ENCODE data around the gene CD82. TPM values are rescaled to one million over a fixed set of nuclear protein-coding genes. Genes with fewer than 3 reads are reported as not detected.
A peak's percentile ranks its signal among the peaks of the same experiment; 100 is the strongest.

CD82 gene
- total and polyA plus RNA-seq, 2 donors from 2014 or later = 59.3 to 94.4 TPM

- H3K4me1 ChIP-seq (ENCODE audit: control insufficient read depth in 2 of 3, insufficient read depth in 2 of 3, low read depth in 1 of 3, low read length in 3 of 3) = peaks cover 0 to 4% (median 0%) of the 10 kb centered on the region in 3 donors
- FAIRE-seq = no peak
Observed at GRCh38 chr11:44589301-44589700, 23.8 kb downstream of the CD82 start.

GRCh38 chr11:44590769-44591168 is 25.3 kb downstream of the CD82 start:
- no peak for FAIRE-seq
- H3K27me3 ChIP-seq (ENCODE audit: control insufficient read depth, insufficient read depth, low read length) = no peaks in the 10 kb centered on the region
- DNase-seq = no peak
- TF ChIP-seq, protein P1, sequence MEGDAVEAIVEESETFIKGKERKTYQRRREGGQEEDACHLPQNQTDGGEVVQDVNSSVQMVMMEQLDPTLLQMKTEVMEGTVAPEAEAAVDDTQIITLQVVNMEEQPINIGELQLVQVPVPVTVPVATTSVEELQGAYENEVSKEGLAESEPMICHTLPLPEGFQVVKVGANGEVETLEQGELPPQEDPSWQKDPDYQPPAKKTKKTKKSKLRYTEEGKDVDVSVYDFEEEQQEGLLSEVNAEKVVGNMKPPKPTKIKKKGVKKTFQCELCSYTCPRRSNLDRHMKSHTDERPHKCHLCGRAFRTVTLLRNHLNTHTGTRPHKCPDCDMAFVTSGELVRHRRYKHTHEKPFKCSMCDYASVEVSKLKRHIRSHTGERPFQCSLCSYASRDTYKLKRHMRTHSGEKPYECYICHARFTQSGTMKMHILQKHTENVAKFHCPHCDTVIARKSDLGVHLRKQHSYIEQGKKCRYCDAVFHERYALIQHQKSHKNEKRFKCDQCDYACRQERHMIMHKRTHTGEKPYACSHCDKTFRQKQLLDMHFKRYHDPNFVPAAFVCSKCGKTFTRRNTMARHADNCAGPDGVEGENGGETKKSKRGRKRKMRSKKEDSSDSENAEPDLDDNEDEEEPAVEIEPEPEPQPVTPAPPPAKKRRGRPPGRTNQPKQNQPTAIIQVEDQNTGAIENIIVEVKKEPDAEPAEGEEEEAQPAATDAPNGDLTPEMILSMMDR (IDR thresholded peaks at IDR 0.05; ENCODE audit: borderline replicate concordance, extremely low read depth, insufficient read depth) = no peak
- H3K27ac ChIP-seq (ENCODE audit: low read depth in 2 of 2, low read length in 2 of 2) = no peak overlapping the region
- H3K9me3 ChIP-seq (ENCODE audit: control insufficient read depth in 2 of 3, insufficient read depth in 1 of 3, low read length in 3 of 3) = no peaks in the 10 kb centered on the region
- no peaks in the 10 kb centered on the region for H3K4me1 ChIP-seq (ENCODE audit: control insufficient read depth in 2 of 3, insufficient read depth in 2 of 3, low read depth in 1 of 3, low read length in 3 of 3)
- peaks cover 0 to 2% (median 0%) of the 10 kb centered on the region in 3 donors for H3K36me3 ChIP-seq (ENCODE audit: control insufficient read depth in 2 of 3, insufficient read depth in 3 of 3, low read length in 3 of 3)
- H3K9ac ChIP-seq (ENCODE audit: low read length in 3 of 3) = no peak overlapping the region
- no peak overlapping the region for H3K4me3 ChIP-seq (ENCODE audit: low read length in 3 of 3)
- intact Hi-C loops (cut with DNase I) = no loop called here

More at GRCh38 chr11:44589301-44589700, 23.8 kb downstream of the CD82 start:
- intact Hi-C loops (cut with DNase I) = no loop called here
- Histone ChIP-seq H3K9ac (ENCODE audit: low read length in 3 of 3) (no peak overlapping the region), H3K27me3 (ENCODE audit: control insufficient read depth, insufficient read depth, low read length) (no peaks in the 10 kb centered on the region), H3K4me3 (ENCODE audit: low read length in 3 of 3) (no peak overlapping the region), H3K36me3 (ENCODE audit: control insufficient read depth in 2 of 3, insufficient read depth in 3 of 3, low read length in 3 of 3) (peaks cover 0 to 2% (median 0%) of the 10 kb centered on the region in 3 donors), H3K27ac (ENCODE audit: low read depth in 2 of 2, low read length in 2 of 2) (no peak overlapping the region), H3K9me3 (ENCODE audit: control insufficient read depth in 2 of 3, insufficient read depth in 1 of 3, low read length in 3 of 3) (no peaks in the 10 kb centered on the region)
- peak in 3 of 5 donors; percentile 53 to 71 (median 65) for DNase-seq
- TF ChIP-seq, protein P1 (IDR thresholded peaks at IDR 0.05; ENCODE audit: borderline replicate concordance, extremely low read depth, insufficient read depth) = no peak

GRCh38 chr11:44591557-44591956 is 26.1 kb downstream of the CD82 start:
- no peaks in the 10 kb centered on the region for H3K9me3 ChIP-seq (ENCODE audit: control insufficient read depth in 2 of 3, insufficient read depth in 1 of 3, low read length in 3 of 3)
- H3K9ac ChIP-seq (ENCODE audit: low read length in 3 of 3) = no peak overlapping the region
- H3K27me3 ChIP-seq (ENCODE audit: control insufficient read depth, insufficient read depth, low read length) = no peaks in the 10 kb centered on the region
- H3K36me3 ChIP-seq (ENCODE audit: control insufficient read depth in 2 of 3, insufficient read depth in 3 of 3, low read length in 3 of 3) = peaks cover 0 to 2% (median 0%) of the 10 kb centered on the region in 3 donors
- no peak overlapping the region for H3K27ac ChIP-seq (ENCODE audit: low read depth in 2 of 2, low read length in 2 of 2)
- no peak overlapping the region for H3K4me3 ChIP-seq (ENCODE audit: low read length in 3 of 3)
- TF ChIP-seq, protein P1 (IDR thresholded peaks at IDR 0.05; ENCODE audit: borderline replicate concordance, extremely low read depth, insufficient read depth) = no peak
- no peaks in the 10 kb centered on the region for H3K4me1 ChIP-seq (ENCODE audit: control insufficient read depth in 2 of 3, insufficient read depth in 2 of 3, low read depth in 1 of 3, low read length in 3 of 3)
- intact Hi-C loops (cut with DNase I) = no loop called here
- DNase-seq (no peak), FAIRE-seq (no peak)

All from kidney (tissue), 14 donors.